Measurements from ENCODE around the gene RPGR.
A peak's percentile ranks its signal among the peaks of the same experiment; 100 is the strongest.

The RPGR gene, protein sequence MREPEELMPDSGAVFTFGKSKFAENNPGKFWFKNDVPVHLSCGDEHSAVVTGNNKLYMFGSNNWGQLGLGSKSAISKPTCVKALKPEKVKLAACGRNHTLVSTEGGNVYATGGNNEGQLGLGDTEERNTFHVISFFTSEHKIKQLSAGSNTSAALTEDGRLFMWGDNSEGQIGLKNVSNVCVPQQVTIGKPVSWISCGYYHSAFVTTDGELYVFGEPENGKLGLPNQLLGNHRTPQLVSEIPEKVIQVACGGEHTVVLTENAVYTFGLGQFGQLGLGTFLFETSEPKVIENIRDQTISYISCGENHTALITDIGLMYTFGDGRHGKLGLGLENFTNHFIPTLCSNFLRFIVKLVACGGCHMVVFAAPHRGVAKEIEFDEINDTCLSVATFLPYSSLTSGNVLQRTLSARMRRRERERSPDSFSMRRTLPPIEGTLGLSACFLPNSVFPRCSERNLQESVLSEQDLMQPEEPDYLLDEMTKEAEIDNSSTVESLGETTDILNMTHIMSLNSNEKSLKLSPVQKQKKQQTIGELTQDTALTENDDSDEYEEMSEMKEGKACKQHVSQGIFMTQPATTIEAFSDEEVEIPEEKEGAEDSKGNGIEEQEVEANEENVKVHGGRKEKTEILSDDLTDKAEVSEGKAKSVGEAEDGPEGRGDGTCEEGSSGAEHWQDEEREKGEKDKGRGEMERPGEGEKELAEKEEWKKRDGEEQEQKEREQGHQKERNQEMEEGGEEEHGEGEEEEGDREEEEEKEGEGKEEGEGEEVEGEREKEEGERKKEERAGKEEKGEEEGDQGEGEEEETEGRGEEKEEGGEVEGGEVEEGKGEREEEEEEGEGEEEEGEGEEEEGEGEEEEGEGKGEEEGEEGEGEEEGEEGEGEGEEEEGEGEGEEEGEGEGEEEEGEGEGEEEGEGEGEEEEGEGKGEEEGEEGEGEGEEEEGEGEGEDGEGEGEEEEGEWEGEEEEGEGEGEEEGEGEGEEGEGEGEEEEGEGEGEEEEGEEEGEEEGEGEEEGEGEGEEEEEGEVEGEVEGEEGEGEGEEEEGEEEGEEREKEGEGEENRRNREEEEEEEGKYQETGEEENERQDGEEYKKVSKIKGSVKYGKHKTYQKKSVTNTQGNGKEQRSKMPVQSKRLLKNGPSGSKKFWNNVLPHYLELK

DNA sequence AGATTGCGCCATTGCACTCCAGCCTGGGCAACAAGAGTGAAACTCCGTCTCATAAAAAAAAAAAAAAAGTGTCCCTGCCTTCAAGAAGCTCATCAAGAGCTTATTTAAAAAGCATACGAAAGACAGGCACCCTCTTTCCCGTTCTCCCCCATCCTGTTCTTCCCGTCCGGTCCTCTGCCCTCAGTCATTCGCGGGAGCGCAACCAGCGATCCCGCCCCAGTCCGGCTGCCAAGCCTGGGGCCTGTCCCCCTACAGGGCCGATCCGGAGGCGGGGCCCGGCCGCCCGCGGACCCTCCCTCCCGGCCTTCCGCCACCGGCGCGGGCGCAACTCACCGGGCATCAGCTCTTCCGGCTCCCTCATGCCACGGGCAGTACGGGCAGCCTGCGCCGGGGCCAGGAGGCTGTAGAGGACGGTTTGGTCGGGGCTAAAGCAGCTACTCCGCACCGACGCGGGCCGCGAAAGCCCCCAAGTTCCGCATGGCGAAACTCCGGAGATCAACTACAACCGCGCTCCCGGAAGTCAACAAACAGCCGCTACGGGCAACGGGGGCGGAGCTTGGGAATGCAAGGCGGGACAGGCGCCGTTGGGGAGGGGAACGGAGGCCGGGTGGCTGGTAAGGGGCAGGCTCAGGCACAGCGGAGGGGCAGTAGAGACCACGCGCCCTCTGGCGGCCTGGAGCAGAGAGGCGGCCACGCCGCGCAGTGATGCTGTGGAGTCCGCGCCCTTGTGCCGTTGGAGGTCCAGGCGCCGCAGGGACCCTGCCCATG is at the start of gene RPGR:
TSS of gene RPGR (minus strand) at position 503 of the 768 bp plus-strand sequence. CDS start at position 361, 142 bp downstream.
- TF ChIP-seq, protein P1, sequence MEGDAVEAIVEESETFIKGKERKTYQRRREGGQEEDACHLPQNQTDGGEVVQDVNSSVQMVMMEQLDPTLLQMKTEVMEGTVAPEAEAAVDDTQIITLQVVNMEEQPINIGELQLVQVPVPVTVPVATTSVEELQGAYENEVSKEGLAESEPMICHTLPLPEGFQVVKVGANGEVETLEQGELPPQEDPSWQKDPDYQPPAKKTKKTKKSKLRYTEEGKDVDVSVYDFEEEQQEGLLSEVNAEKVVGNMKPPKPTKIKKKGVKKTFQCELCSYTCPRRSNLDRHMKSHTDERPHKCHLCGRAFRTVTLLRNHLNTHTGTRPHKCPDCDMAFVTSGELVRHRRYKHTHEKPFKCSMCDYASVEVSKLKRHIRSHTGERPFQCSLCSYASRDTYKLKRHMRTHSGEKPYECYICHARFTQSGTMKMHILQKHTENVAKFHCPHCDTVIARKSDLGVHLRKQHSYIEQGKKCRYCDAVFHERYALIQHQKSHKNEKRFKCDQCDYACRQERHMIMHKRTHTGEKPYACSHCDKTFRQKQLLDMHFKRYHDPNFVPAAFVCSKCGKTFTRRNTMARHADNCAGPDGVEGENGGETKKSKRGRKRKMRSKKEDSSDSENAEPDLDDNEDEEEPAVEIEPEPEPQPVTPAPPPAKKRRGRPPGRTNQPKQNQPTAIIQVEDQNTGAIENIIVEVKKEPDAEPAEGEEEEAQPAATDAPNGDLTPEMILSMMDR (IDR thresholded peaks at IDR 0.05; ENCODE audit: low read depth, low read length, missing control alignments): peak; percentile 71
- in situ Hi-C loops (cut with HindIII; ENCODE audit: low sequenced_read_pairs): no loop called here
- peak within 1 kb of the TSS; percentile 65 for H3K4me3 ChIP-seq (ENCODE audit: low read depth, low read length)

DNA sequence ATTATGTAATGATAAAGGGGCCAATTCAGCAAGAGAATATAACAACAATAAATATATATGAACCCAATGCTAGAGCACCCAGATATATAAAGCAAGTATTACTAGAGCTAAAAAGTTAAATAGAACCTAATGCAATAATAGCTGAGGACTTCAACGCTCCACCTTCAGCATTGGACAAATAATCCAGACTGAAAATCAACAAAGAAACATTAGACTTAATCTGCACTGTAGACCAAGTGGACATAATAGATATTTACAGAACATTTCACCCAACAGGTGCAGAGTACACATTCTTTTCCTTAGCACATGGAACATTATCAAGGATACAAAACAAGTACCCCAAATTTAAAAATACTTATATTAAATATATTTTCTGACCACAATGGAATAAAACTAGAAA is 49.4 kb upstream of the RPGR start:
- H3K4me3 ChIP-seq (ENCODE audit: low read depth, low read length): no peak overlapping the region
- DNase-seq (ENCODE audit: low read depth): no peak
- TF ChIP-seq, protein P1 (IDR thresholded peaks at IDR 0.05; ENCODE audit: low read depth, low read length, missing control alignments): no peak
- in situ Hi-C loops (cut with HindIII; ENCODE audit: low sequenced_read_pairs): no loop called here

More for the DNA sequence above, at the start of gene RPGR:
- peak; percentile 85 for DNase-seq (ENCODE audit: low read depth)

DNA sequence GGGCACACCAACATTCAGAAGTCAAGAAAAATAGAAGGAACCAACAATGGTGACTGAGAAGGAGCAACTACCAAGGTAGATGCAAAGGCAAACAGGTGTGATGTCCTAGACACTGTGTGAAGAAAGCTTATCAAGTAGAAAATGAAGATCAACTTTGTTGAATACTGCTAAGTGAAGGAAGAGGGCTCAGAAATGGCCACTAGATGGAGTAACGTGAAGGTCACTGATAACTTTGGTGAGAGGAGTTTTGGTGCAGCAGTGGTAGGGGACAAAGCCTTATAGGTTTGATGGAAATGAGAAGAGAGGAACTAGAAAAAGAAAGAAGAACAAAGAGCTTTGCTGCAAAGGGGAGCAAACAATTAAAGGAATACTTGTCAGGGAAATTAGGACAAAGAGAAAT is 48.6 kb upstream of the RPGR start:
- DNase-seq (ENCODE audit: low read depth): no peak
- in situ Hi-C loops (cut with HindIII; ENCODE audit: low sequenced_read_pairs): no loop called here

DNA sequence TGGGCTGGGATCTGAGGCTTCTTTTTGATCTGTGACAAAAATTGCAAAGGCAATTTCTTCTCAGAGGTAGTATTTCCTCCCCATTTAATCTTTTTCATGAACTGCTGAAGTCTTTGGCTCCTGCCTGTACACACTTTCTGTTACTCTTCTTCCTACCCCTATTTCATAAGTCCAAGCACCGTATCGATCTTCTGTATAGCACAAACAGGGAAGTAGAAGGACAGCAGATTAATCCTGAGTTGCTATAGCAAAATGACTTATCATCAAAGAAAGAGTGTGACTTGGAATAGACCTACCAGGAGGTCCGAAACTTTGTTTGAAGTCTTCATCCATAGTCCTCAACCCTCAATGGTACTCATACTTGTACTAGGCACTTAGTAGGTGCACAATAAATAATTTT is 47.1 kb upstream of the RPGR start:
- in situ Hi-C loops (cut with HindIII; ENCODE audit: low sequenced_read_pairs): no loop called here
- H3K4me3 ChIP-seq (ENCODE audit: low read depth, low read length): no peak overlapping the region
- TF ChIP-seq, protein P1 (IDR thresholded peaks at IDR 0.05; ENCODE audit: low read depth, low read length, missing control alignments): no peak
- no peak for DNase-seq (ENCODE audit: low read depth)

More for the DNA sequence above, 48.6 kb upstream of the RPGR start:
- no peak overlapping the region for H3K4me3 ChIP-seq (ENCODE audit: low read depth, low read length)
- TF ChIP-seq, protein P1 (IDR thresholded peaks at IDR 0.05; ENCODE audit: low read depth, low read length, missing control alignments): peak; percentile 54

DNA sequence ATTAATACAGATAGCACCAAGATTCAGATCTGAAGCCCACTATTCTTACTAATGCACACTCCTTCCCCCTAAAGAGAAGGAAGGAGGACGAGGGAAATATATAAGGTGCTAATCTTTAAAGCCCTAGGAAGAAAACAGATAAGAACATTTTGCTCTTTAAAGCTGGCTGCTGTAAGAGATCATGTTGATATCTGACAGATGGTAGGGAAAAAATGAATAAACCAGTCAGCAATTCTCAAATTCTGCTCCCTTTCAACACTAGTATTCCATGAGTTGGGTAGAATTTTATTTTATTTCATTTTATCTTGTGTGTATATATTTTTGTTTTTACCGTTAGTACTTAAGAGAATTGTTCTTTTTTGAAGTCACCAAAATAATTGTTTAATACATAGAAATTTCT is 44.3 kb upstream of the RPGR start:
- in situ Hi-C loops (cut with HindIII; ENCODE audit: low sequenced_read_pairs): no loop called here
- DNase-seq (ENCODE audit: low read depth): no peak
- TF ChIP-seq, protein P1 (IDR thresholded peaks at IDR 0.05; ENCODE audit: low read depth, low read length, missing control alignments): no peak
- H3K4me3 ChIP-seq (ENCODE audit: low read depth, low read length): no peak overlapping the region

Data from astrocyte of the cerebellum (primary cell).